ENCODE results near the gene IRF1. TPM values are rescaled to one million over a fixed set of nuclear protein-coding genes. Genes with fewer than 3 reads are reported as not detected.

The IRF1 gene
- total RNA-seq, 1 experiment from 2014 or later: 30.1 TPM

GRCh38 chr5:132439521-132440089 is 51.0 kb downstream of the IRF1 start:
- BruUV-seq (replicated peaks): no TSS peak
- ChIA-PET CTCF (interaction anchor here (0.7 kb wide), 1 partner anchor 13 kb away, joined by 3 read pairs; no protein-coding TSS in a partner anchor), POLR2A (no interaction called here), RAD21 (ENCODE audit: low non-redundant PET in 1 of 2, low total read pairs in 2 of 2, uncharacterized antibody in 2 of 2, unreplicated experiment in 2 of 2) (no interaction called here)
- DNase-seq (ENCODE audit: low read depth, low spot score) (no peak), ATAC-seq (no peak)
- Histone ChIP-seq H3K9me3 (ENCODE audit: control insufficient read depth in 1 of 2, insufficient read depth in 1 of 2, low read depth in 1 of 2, low read length in 2 of 2) (no peaks in the 10 kb centered on the region), H4K20me1 (ENCODE audit: insufficient read depth) (no peaks in the 10 kb centered on the region), H3K9ac (ENCODE audit: low read length) (no peak overlapping the region), H3K36me3 (ENCODE audit: control insufficient read depth in 1 of 2, insufficient read depth in 2 of 2, low read length in 2 of 2) (no peaks in the 10 kb centered on the region), H2AFZ (ENCODE audit: low read depth, low read length, poor library complexity, severe bottlenecking) (no peak overlapping the region), H3K79me2 (ENCODE audit: insufficient read depth, low read length) (no peaks in the 10 kb centered on the region), H3K4me3 (replicated peaks in 1 of 2; ENCODE audit: low read depth in 1 of 2, low read length in 2 of 2) (no peak overlapping the region), H3K27me3 (ENCODE audit: insufficient read depth, low read length) (no peaks in the 10 kb centered on the region), H3K9me2 (ENCODE audit: insufficient read depth) (no peaks in the 10 kb centered on the region), H3K27ac (ENCODE audit: low read depth, low read length) (no peak overlapping the region), H3K4me2 (ENCODE audit: low read length) (no peak overlapping the region), H3K4me1 (ENCODE audit: control insufficient read depth in 1 of 2, insufficient read depth in 2 of 2, low read length in 2 of 2) (peaks cover 4 to 20% of the 10 kb centered on the region in 2 experiments; a peak in 2 of 4 replicates)
- intact Hi-C loops (cut with micrococcal nuclease): no loop called here
- TF ChIP-seq EGR1 (IDR thresholded peaks at IDR 0.05; ENCODE audit: low read depth) (no peak), CTCF (IDR thresholded peaks at IDR 0.05 in 2 of 3, conservative IDR thresholded peaks at IDR 0.05 in 1 of 3; ENCODE audit: borderline replicate concordance in 1 of 3, insufficient read depth in 1 of 3, low read depth in 2 of 3, low read length in 2 of 3) (no peak), CBX3 (IDR thresholded peaks at IDR 0.05; ENCODE audit: low read depth) (no peak), ZFX (IDR thresholded peaks at IDR 0.05) (no peak), SP1 (IDR thresholded peaks at IDR 0.05; ENCODE audit: low read depth) (no peak), RAD21 (IDR thresholded peaks at IDR 0.05; ENCODE audit: low read depth) (no peak), FOSL1 (IDR thresholded peaks at IDR 0.05; ENCODE audit: low read depth) (no peak), TCF7L2 (IDR thresholded peaks at IDR 0.05; ENCODE audit: borderline replicate concordance, extremely low read depth, insufficient read depth, insufficient read length) (no peak), POLR2A (IDR thresholded peaks at IDR 0.05; ENCODE audit: borderline replicate concordance, extremely low read depth, insufficient read depth, insufficient read length) (no peak), ZNF274 (IDR thresholded peaks at IDR 0.05; ENCODE audit: low read depth, low read length) (no peak), EZH2phosphoT487 (IDR thresholded peaks at IDR 0.05; ENCODE audit: borderline replicate concordance) (no peak), POLR2AphosphoS5 (IDR thresholded peaks at IDR 0.05; ENCODE audit: low read depth, low read length) (no peak), SIN3A (IDR thresholded peaks at IDR 0.05; ENCODE audit: low read depth) (no peak), JUND (IDR thresholded peaks at IDR 0.05) (no peak), MAX (IDR thresholded peaks at IDR 0.05) (no peak), EZH2 (IDR thresholded peaks at IDR 0.05) (no peak), ZBTB33 (IDR thresholded peaks at IDR 0.05; ENCODE audit: extremely low read depth, insufficient replicate concordance, low read length) (no peak), SRF (IDR thresholded peaks at IDR 0.05; ENCODE audit: low read depth) (no peak)

Data from HCT116 (cell line).